HuH-7 (cell line): ENCODE results near the gene CAMK1.

Source experiments
- DNase-seq: peaks from one replicate; pipeline ENCODE4 v3.0.0; 2011; ENCODE audit warnings: low spot score

The CAMK1 gene

DNA sequence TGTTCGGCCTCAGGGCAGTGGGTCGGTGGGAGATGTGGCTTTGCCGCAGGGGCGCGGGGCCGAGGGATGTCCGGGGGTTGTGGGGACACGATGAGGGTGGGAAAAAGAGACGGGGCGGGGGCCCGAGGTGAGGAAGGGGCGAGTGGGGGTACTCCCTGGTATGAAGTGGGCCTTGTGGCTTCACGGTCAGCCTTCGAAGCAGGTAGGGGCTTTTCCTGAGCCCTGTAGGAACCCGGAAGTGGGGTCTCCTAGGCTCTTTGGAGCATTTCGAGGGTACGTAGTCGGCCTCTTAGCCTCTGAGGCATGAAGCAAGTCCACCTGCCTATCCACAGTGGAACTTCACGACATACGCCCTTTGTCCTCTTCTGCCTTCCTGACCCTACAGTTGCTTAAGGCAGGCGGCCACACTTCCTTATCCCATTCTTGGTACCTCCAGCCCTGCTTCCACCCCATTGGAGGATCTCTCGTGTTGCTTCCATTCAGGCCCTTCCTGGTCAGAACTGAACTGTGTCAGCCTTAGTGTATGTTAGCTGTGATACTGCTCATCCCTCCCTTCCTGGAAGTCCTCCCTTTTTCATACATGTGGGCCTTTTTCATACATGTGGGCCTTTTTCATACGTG lies 23.5 kb upstream of the CAMK1 start:
- peak; percentile 43 for DNase-seq

DNA sequence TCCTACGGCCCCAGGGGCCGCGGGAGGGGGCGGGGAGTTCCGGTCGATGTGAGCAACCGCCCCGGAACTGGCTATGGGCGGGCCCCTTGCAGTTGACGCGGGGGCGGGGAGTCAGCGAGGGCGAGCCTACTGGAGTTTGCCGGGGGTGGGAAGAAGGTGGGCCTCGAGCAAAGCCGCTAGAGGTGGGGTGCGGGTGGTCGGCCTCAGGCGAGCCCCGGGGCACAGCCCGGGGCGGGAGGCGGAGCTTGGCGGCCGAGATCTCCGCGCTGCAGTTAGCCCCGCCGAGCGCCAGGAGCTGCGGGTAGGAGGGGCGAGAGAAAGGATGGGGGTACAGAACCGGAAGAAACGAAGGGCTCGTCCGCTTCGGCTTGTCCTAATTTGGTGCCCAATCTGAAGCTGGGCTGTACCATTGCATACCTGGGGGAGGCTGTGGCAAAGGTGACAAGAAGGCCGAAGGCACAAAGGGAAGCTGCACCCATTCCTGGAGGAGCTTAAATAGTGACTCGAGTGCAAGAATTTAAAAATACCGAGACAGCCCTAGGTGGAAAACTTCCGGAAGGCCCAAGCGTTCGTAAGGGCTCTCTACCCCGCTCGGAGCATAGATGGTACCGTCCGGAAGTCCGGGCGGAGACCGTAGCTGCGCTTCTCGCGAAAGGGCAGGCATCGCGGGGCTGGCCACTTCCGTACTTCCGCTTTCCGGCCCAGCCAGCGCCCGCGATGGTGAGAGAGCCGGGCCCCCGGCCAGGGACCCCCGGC lies 22.8 kb upstream of the CAMK1 start, which contains the start of the genes ARPC4 and TADA3:
ARPC4 (plus strand) TSS at position 678 of the 756 bp plus-strand sequence; CDS start at position 718, 40 bp downstream.
TADA3 (minus strand) TSS at position 69 of the 756 bp plus-strand sequence. CDS start 1,007 bp downstream, outside the sequence.
- DNase-seq, result peak; percentile 98

DNA sequence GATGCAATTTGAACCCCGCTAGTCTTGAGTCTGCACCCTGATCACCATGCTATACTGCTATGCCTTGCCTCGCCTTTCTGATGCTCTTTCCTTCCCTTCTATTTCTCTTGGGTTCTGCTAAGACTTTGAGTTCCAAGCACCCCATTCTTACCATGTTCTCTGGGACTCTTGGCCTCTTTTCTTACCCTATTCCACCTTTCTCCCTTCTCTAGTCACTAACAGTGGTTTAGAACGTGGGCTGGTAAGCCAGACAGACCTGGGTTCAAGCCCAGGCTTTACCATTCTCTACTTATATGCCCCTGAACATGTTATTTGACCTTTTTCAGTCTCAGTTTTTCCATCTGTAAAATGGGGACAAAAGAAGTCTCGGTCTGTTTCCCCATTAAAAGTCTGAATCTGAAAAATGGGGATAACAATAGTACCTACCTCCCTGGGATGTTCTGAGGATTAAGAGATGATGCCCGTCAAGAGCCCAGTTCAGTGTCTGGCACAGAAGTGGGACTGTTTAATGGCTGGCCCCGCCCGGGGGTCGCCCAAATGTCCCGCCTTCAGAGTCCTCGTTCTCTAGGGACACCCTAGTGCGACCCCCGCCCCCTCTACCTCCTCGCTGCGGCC lies 22.1 kb upstream of the CAMK1 start:
- no peak for DNase-seq

DNA sequence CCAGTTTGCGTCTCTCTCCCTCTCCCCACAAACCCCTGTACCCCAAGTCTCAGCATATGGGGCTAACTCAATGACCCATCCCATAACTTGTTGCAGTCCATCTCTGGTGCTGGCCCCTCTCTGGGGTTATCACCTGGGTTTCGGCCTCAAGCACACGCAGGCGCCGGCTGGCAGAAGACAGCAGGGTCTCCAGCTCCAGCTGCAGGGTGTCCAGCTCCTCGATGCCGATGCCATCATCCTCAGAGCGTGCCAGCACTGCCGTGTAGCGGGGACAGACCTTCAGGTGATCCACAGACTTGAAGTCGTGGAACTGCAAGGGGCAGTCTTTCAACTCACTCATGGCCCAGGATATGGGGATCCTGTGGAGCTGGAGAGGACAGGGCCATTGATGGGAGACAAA lies 21.4 kb upstream of the CAMK1 start:
- DNase-seq, result no peak

DNA sequence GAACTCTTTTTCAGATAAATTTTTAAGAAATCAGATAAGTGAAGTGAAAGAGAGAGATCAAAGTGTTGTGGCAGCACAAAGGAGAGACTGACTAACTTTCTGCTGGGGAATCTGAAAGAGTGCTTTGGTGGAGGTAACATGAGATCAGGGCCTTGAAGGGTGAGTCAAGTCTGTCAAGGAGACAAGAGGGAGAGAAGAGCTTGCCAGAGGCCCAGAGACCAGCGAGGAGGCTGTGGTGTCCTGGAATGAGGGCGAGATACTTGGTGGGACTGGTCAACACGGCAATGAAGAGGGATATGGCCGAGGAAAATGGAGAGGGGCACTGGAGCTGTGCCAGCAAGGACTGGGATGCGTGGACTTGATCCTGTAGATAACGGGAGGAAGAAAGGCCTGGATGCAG lies 18.0 kb upstream of the CAMK1 start:
- DNase-seq, result no peak

DNA sequence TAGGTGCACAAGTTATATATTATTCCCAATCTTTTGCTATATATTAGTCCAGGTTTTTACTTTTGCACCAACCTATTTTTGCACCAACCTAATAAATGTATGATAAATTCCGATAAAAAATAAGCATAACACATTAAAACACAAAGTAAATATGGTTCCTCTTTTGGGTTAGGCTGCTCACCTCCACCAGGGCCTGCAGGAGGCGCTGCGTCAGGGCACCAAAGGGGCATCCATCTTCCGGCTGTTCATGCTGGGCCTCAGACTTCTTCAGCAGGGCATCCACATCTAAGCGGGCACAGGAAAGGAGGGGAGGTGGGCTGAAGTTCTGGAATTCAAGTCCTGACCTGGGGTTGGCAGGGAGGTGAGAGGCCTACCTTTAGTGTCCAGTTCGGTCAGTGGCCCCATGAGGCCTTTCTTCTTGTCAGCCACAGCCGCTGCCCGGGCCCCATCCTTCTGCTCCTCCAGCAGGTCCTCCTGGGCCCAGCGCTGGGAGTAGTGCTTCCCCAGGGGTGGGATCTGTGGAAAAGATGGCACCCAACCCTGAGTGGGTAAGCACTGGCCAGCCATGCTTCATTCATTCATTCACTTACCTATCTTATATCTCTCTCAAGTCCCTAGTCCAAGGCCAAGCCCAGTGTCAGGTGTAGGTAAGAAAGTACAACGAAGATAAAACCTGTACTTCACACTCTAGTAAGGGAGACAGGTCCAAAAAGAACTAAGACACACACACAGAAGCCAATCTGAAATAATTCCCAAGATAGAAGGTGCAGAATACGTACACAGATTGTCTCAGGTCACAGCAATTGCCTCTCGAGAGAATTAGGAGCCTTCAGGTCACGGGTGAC lies 17.3 kb upstream of the CAMK1 start:
- DNase-seq, result no peak

DNA sequence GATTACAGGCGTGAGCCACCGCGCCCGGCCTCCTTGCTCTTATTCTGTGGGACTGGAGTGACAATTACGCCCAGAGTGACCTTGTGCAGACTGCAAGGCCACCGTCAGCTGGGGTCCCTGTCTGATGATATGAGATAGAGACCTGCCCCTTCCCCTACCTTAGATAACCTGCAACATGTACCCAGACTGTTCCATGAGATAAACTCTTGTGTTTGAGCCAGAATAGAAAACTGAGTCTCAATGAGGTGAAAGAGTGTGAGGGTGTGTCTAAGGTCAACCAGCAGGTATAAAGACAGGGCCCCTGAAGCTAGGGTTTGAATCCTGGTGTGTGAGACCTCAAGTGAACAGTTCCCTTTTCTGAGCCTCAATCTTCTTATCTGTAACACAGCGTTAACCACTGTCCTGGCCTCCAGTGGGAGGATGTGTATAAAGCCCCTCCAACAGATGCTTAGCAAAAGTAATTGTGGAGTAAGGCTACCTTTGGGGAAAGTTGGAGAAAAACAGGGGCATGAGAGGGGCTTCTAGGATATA lies 16.5 kb upstream of the CAMK1 start:
- no peak for DNase-seq

DNA sequence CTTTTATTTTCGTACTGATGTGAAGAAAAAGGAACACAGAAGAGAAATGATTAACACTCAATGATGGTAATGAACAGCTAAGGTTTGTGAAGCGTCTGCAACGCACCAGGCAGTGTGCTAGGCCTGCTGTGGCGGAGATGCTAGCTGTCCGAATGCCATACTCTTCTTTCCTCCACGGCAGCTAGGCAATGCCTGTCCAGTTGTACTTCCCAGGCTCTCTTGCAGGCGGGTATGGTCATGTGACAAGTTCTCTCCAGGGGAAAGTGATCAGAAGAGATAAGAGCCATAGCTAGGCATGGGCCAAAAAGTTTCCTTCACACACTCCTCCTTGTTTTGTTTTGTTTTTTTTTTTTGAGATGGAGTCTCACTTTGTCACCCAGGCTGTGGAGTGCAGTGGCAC lies 15.9 kb upstream of the CAMK1 start:
- no peak for DNase-seq

DNA sequence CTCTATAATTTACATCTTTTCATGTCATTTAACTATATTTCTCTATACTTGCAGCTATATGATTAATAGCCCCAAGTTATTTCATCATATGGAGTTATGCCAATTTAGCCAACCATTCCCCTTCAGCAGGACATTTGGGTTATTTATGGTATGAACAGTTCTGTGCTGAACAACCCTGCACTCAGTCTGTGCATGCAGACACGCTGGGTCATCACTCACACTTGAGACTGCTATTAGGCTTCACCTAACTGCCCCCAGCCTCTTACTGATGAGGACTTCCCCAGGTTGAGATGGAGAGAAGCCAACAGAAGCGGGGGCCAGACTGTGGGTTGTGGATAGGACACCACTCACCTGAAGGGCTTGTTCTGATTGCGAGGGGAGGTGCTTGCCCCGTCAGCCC lies 15.2 kb upstream of the CAMK1 start:
- DNase-seq, result no peak

DNA sequence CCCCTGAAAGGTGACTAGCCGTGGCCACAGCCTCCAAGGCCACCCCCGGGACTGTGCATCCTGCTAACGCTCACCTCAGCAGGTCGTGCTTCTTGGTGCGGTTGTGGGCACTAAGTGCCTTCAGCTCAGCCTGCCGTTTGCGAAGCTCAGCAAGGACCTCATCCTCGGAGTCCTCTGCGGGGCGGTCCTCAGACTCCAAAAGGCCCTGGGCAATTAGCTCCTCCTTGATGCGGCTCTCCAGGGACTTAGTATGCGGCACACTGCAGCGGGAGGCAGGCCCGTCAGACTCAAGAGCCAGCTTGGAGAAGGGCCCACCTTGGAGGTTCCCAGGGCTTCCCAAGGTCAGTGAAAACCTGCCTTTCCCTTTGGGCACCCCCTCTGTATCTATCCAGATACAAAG lies 14.2 kb upstream of the CAMK1 start:
- DNase-seq, result no peak

DNA sequence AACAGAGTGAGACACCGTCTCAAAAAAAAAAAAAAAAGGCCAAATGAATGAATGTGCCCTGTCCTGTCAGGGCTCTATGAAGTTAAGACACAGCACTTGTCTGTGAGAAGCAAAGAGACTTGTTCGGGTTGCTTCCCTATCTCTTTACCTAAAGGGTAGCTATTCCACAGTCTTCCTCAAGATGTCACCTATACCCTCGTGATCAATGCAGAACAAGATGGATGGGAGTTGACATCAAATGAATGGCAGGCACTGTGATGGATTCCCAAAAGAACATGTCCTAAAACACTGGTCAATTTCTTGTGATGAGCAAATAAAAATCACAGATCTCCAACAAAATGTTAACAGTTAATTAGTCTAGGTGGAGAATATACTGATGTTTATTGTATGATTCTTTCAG lies 13.0 kb upstream of the CAMK1 start:
- peak; percentile 53 for DNase-seq

DNA sequence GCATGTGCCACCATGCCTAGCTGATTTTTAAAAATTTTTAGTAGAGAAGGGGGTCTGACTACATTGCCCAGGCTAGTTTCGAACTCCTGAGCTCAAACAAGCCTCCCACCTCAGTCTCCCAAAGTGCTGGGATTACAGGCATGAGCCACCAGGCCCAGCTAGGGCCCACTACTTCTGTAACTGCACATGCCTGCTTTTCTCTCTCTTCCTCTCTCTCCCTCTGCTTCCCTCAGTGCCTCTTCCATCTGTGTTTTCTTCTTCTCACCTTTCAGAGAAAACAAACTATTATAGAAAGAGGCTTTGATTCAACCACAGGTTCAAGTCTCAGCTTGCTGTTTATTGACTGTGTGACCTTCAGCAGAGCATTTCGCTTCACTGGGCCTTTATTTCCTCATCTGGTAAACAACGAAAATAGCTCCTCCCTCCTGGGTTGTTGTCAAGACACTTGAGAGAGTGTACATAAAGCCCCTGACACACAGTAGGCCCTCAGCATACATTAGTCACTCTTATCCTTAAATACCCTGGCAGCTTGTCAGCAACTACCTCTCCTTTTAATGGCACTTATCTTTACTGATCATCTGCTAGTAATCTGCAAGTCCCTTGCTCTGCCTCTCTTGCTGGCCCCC lies 12.3 kb upstream of the CAMK1 start:
- no peak for DNase-seq

DNA sequence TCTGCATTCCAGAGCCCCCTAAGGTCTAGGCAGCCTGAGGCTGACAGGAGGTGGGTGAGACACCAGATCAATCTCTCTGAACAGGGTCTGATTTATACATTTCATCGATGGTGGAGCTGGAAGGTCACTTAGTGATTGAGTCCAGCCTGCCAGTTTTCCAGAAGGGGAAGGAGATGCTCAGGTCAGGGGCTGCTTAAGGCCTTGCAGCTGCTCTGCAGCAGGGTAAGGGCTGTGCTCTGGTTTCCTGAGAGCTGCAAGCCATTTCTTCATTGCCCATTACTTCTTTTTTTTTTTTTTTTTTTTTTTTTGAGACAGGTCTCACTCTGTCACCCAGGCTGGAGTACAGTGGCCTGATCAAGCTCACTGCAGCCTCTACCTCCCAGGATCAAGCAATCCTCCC lies 11.8 kb upstream of the CAMK1 start:
- DNase-seq, result no peak

DNA sequence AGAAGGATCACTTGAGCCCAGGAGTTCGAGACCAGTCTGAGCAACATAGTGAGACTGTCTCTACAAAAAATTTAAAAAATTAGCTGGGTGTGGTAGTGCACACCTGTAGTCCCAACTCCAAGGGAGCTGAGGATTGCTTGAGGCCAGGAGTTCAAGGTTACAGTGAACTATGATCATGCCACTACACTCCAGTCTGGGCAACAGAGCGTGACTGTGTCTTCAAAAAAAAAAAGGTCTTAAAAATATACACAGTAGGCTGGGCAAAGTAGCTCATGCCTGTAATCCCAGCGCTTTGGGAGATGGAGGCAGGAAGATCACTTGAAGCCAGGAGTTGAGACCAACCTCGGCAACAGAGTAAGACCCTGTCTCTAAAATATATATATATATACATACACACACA lies 11.2 kb upstream of the CAMK1 start:
- DNase-seq, result no peak

DNA sequence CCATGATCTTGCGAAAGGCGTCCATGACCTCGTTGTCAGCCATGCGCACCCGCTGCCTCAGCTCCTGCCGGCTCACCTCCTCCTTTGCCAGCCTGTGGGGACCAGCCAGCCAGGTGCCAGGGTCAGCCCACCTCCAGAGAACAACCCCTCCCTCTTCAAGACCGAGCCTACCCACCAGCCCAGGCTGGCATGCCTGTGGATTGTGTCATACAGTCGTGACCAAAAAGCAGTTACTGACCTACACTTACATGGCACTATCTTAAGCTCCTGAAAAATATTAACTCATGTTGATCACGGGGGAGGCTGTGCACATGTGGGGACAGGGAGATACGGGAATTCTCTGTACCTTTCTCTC lies 10.7 kb upstream of the CAMK1 start:
- no peak for DNase-seq

DNA sequence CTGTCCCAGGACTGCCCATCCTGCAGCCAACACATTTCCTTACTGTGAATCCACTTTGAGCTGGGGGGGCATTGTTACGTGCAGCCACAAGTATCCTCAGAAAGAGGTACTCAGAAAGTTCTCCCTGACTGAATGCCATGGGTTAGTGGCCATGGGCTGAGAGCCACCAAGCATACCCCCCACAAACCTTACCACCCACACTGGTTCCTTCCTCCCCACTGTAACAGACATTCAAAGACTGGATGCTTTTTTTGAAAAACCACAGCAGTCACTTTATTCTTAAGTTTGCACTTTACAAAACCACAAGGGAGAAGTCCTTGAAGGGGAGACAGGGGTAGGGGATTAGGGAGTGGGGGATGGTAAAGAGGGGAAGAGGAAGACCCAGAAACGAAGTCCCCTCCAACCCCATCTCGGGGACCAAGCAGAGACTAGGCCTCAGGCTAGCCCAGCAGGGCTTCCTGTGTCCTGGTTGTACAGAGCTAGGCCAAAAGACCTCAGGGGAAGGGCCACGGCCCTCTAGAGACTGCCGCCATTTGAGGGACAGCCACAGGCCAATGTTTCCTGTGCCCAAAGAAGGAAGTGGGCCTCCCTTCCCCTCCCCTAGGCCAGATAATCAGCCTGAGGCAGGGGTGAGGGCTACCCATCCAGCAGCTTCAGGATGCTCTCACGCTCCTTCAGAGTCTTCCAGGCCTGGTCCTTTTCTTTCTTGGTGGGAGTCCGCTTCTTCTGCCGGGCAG lies 10.1 kb upstream of the CAMK1 start:
- no peak for DNase-seq

DNA sequence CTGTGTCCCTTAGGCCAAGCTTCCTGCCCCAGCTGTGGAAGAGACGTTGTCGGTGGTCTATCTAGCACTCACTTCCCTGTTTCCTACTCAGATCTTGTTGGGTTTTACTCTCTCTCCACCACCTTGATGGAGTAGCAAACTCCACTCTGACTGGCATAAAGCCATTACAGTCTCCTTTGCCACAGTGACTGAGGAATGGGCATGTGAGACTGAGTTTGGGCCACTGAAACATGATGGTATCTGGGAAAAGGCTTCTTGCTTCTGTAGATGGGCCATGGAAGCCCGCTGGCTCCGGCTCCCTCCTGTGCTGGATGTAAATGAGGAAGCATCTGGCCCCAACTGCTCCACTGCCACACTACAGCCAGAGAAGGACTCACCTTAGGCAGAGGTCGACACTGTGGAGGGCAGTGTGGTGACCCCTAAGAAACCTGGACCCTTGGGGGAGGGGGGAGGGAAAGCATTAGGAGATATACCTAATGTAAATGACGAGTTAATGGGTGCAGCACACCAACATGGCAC lies 9.4 kb upstream of the CAMK1 start:
- no peak for DNase-seq

DNA sequence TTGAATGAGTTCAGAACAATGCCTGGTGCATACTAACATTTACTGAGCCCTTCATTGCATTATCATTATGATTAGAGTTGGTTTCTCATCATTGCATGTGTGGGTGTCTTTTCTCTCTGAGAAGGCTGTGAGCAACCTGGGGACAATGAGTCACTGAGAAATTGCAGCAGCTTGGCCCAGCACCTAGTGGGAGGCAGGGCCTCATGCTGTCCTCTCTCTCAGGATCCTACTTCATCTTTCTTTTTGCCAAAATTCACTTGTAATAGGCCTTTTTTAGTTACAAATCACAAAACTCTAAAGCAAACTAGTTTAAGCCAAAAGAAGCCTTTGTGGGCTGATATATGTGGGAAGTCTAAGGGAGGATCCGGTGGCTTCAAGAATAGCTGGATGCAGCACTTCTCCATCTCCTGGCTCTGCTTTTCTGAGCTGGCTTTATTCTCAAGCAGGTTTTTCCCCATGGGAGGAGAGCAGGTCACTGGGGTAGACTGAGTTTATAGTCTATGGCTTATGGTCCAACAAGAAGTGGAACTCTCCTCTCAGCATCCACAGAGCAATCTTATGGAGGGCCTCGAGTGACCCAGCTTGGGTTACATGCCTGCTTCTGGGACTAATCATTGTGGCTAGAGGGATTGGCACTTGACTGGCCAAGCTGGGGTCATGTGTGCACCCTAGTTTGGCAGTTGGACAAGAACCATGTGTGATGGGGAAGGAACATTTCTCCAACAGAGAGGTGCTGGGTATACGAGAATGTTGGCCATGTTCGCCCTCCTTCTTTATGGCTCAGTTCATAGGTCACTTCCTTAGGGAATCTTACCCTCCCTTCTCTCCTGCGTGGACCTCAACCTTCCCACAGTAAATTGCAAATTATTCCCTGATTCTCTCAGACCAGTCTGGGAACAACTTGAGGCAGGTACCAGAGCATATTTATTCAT lies 8.7 kb upstream of the CAMK1 start:
- no peak for DNase-seq

DNA sequence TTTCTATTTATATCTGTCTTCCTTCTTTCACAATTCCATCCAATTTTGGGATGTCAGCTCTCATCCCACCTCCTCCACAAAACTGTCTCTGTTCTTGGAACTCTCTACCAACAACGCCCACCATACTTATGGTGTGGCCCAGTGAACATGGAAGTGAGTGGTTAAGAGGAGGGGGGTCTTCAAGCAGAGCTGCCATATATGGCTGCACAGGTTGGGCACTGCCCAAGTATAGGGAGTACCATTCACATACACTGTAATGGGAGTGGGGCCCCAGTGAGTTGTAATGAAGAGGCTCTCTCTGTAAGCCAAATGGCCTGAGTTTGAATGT lies 7.9 kb upstream of the CAMK1 start:
- DNase-seq, result no peak
